Neural progenitor cell (in vitro differentiated cells): ENCODE results near the gene AOC2. TPM values are rescaled to one million over a fixed set of nuclear protein-coding genes. Genes with fewer than 3 reads are reported as not detected.

Source experiments
- DNase-seq: peaks from one replicate; pipeline ENCODE4 v3.0.0-alpha.2; 2016; ENCODE audit warnings: low spot score
- H2AFZ ChIP-seq: fragments of 200-600 bp; sonication (generic); replicated peaks from 2 replicates; pipeline ENCODE4 v1.6.1; 2016; ENCODE audit warnings: antibody characterized with exemption
- H3F3A ChIP-seq: fragments of 200-600 bp; sonication (generic); 2 replicates; pipeline ENCODE4 v1.6.1; 2016; ENCODE audit warnings: antibody characterized with exemption, low read depth
- H3K27ac ChIP-seq: fragments of 200-600 bp; sonication (generic); 2 replicates; pipeline ENCODE4 v1.5.1; 2016; ENCODE audit warnings: mild to moderate bottlenecking
- H3K27me3 ChIP-seq: fragments of 200-600 bp; sonication (generic); 2 replicates; pipeline ENCODE4 v1.6.1; 2016; ENCODE audit warnings: mild to moderate bottlenecking, moderate library complexity
- H3K36me3 ChIP-seq: fragments of 200-600 bp; sonication (generic); 2 replicates; pipeline ENCODE4 v1.5.1; 2016
- H3K4me1 ChIP-seq: fragments of 200-600 bp; sonication (generic); 2 replicates; pipeline ENCODE4 v1.6.1; 2016; ENCODE audit warnings: mixed run types
- H3K4me2 ChIP-seq: fragments of 200-600 bp; sonication (generic); 2 replicates; pipeline ENCODE4 v1.6.1; 2016
- H3K4me3 ChIP-seq: fragments of 200-600 bp; sonication (generic); 2 replicates; pipeline ENCODE4 v1.5.1; 2016
- H3K79me2 ChIP-seq: fragments of 200-600 bp; sonication (generic); 2 replicates; pipeline ENCODE4 v1.6.1; 2016; ENCODE audit warnings: low read depth
- H3K9ac ChIP-seq: fragments of 200-600 bp; sonication (generic); 2 replicates; pipeline ENCODE4 v1.6.1; 2016
- H3K9me3 ChIP-seq: fragments of 200-600 bp; sonication (generic); 2 replicates; pipeline ENCODE4 v1.5.1; 2016; ENCODE audit warnings: low read depth
- H4K20me1 ChIP-seq: fragments of 200-600 bp; sonication (generic); 2 replicates; pipeline ENCODE4 v1.6.1; 2016; ENCODE audit warnings: low read depth
- H3K27ac Mint-ChIP-seq: 3 replicates; pipeline ENCODE4 v1.8.0; 2021; ENCODE audit warnings: mixed read lengths
- H3K27me3 Mint-ChIP-seq: 2 replicates; pipeline ENCODE4 v1.8.0; 2022; ENCODE audit warnings: low read depth, mild to moderate bottlenecking, inconsistent platforms, moderate library complexity, mixed read lengths; ENCODE audit not compliant: insufficient read depth
- H3K36me3 Mint-ChIP-seq: 3 replicates; pipeline ENCODE4 v1.8.0; 2021; ENCODE audit warnings: mixed read lengths
- H3K4me1 Mint-ChIP-seq: 3 replicates; pipeline ENCODE4 v1.8.0; 2021; ENCODE audit warnings: mixed read lengths
- H3K4me3 Mint-ChIP-seq: 3 replicates; pipeline ENCODE4 v1.8.0; 2021; ENCODE audit warnings: mild to moderate bottlenecking, moderate library complexity, mixed read lengths
- H3K9me3 Mint-ChIP-seq: 3 replicates; pipeline ENCODE4 v1.8.0; 2020; ENCODE audit warnings: mixed read lengths
- CTCF ChIP-seq: fragments of 200-600 bp; sonication (generic); IDR thresholded peaks from 2 replicates; pipeline ENCODE4 v1.5.1; 2017; ENCODE audit warnings: antibody characterized with exemption, mild to moderate bottlenecking
- EZH2 ChIP-seq: fragments of 200-600 bp; sonication (generic); IDR thresholded peaks from 2 replicates; pipeline ENCODE4 v1.6.1; 2017; ENCODE audit warnings: antibody characterized with exemption, mild to moderate bottlenecking, moderate library complexity
- EZH2phosphoT487 ChIP-seq: fragments of 200-600 bp; sonication (generic); IDR thresholded peaks from 2 replicates; pipeline ENCODE4 v1.6.1; 2017; ENCODE audit warnings: antibody characterized with exemption
- total RNA-seq: library from RNA; depleted of rRNA; stranded (reverse); fragments of >200 nt; gene quantifications from 2 replicates; pipeline ENCODE4 v1.2.3, GENCODE V29; 2015; ENCODE audit warnings: low replicate concordance

Gene AOC2
- total RNA-seq, 1 donor from 2014 or later: 1.2 TPM

DNA sequence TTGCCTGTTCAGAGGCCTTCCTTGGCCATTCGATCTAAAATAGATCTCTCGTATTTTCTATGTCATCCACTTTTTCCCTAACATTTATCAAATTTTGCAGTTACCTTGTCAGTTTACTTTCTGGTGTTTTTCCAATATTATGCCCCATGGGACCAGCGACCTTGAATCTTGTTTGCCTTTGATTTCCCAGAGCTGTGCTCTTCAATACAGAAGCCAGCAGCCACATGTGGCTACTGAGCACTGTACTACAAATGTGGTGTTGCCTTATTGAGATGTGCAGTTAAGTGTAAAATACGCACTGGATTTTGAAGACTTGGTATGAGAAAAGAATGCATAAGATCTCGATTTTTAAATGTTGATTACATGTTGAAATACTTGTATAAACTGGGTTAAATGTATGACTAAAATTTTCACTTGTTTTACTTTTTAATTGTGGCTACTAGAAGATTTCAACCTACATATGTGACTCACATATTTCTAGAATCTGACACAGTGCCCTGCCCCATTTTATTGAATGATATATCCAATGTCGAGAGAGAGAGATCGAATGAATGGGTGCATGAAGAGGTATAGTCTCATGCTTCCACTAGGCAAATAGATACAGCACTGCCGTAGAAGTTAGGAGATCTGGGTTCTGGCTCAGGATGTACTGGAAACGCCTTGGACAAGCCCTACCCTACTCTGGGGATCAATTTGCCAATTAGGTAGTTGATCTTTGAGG lies 12.0 kb upstream of the AOC2 start:
- H3K9ac ChIP-seq: peak overlapping the region; percentile 92
- DNase-seq: no peak
- H3K27me3 ChIP-seq: peaks cover 16% of the 10 kb centered on the region
- TF ChIP-seq CTCF: no peak
- no peak for TF ChIP-seq EZH2phosphoT487
- TF ChIP-seq EZH2: no peak
- H3K79me2 ChIP-seq: peaks cover 41% of the 10 kb centered on the region
- H3K27ac Mint-ChIP-seq: peak overlapping the region; percentile 83
- peak overlapping the region; percentile 96 for H3K4me2 ChIP-seq
- peak overlapping the region; percentile 90 for H2AFZ ChIP-seq
- H3K36me3 Mint-ChIP-seq: peaks cover 5% of the 10 kb centered on the region
- H4K20me1 ChIP-seq: peaks cover 13% of the 10 kb centered on the region
- no peaks in the 10 kb centered on the region for H3K36me3 ChIP-seq
- no peaks in the 10 kb centered on the region for H3K9me3 Mint-ChIP-seq
- H3F3A ChIP-seq: peaks cover 13% of the 10 kb centered on the region
- peaks cover 11% of the 10 kb centered on the region for H3K4me1 ChIP-seq
- no peaks in the 10 kb centered on the region for H3K9me3 ChIP-seq
- H3K27me3 Mint-ChIP-seq: peaks cover 2% of the 10 kb centered on the region
- H3K4me3 ChIP-seq: peak overlapping the region; percentile 93
- peak overlapping the region; percentile 94 for H3K4me3 Mint-ChIP-seq
- H3K4me1 Mint-ChIP-seq: peaks cover 16% of the 10 kb centered on the region
- H3K27ac ChIP-seq: no peak overlapping the region

GRCh38 chr17:42832934-42833766 lies 11.2 kb upstream of the AOC2 start, which contains the start of gene PSME3:
Gene PSME3, plus strand, starts transcription at chr17:42833397. Its CDS starts 235 bp downstream, at chr17:42833632.
- Histone ChIP-seq H3K27me3 (peaks cover 8% of the 10 kb centered on the region), H3K27ac (peak within 1 kb of the TSS; percentile 78), H3K4me2 (peak within 1 kb of the TSS; percentile 96), H3K9ac (peak within 1 kb of the TSS; percentile 92), H3K4me1 (peaks cover 11% of the 10 kb centered on the region), H2AFZ (peak within 1 kb of the TSS; percentile 90), H3K79me2 (peaks cover 41% of the 10 kb centered on the region), H4K20me1 (peaks cover 13% of the 10 kb centered on the region), H3K36me3 (no peaks in the 10 kb centered on the region), H3F3A (peaks cover 13% of the 10 kb centered on the region), H3K4me3 (peak within 1 kb of the TSS; percentile 93), H3K9me3 (no peaks in the 10 kb centered on the region)
- no peaks in the 10 kb centered on the region for H3K9me3 Mint-ChIP-seq
- H3K27ac Mint-ChIP-seq: peak within 1 kb of the TSS; percentile 83
- peaks cover 2% of the 10 kb centered on the region for H3K27me3 Mint-ChIP-seq
- no peak for TF ChIP-seq CTCF
- no peak for TF ChIP-seq EZH2phosphoT487
- no peak for TF ChIP-seq EZH2
- H3K4me1 Mint-ChIP-seq: peaks cover 16% of the 10 kb centered on the region
- peak; percentile 93 for DNase-seq
- peaks cover 10% of the 10 kb centered on the region for H3K36me3 Mint-ChIP-seq
- peak within 1 kb of the TSS; percentile 94 for H3K4me3 Mint-ChIP-seq

DNA sequence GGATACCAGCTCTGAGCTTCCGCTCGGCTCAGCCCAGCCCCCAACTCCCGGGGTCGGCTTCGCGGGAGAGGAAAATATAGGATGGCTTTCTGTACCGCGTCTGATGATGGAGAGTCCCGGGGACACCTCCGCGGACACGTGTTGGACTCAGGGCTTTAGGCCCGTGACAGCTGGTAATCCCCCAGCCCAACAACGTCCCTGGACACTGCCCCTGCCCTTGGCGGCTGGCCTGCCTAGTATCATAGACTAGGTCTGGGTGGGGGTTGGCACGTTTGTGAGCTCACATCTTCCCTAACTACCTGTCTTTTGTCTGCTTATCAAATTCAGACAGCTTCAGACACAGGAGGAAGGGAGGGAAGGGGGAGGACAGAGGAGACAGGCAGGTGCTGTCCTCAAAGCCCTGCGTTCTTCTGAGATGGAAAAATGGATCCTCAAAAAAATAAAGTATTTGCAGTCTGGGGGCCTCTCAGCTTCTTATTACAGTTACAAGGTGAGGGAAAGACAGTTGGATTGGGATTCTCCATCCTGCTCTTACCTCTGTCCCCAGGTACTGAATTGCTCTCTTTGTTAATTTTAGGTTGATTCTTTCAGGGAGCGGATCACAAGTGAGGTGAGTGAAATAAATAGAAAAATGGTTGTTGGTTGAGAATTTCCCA lies 10.5 kb upstream of the AOC2 start:
- H3K4me3 Mint-ChIP-seq: peak overlapping the region; percentile 94
- TF ChIP-seq EZH2phosphoT487: no peak
- TF ChIP-seq EZH2: no peak
- TF ChIP-seq CTCF: no peak
- H2AFZ ChIP-seq: peak overlapping the region; percentile 90
- peak overlapping the region; percentile 53 for H3K27ac Mint-ChIP-seq
- H3K36me3 ChIP-seq: no peaks in the 10 kb centered on the region
- H3K4me1 Mint-ChIP-seq: peaks cover 16% of the 10 kb centered on the region
- peaks cover 41% of the 10 kb centered on the region for H3K79me2 ChIP-seq
- H3K27ac ChIP-seq: peak overlapping the region; percentile 78
- peak overlapping the region; percentile 92 for H3K9ac ChIP-seq
- H3K4me3 ChIP-seq: peak overlapping the region; percentile 93
- peaks cover under 1% of the 10 kb centered on the region for H3K27me3 ChIP-seq
- DNase-seq: peak; percentile 50
- H3K9me3 ChIP-seq: no peaks in the 10 kb centered on the region
- H3F3A ChIP-seq: peaks cover 13% of the 10 kb centered on the region
- peaks cover 13% of the 10 kb centered on the region for H3K36me3 Mint-ChIP-seq
- no peaks in the 10 kb centered on the region for H3K9me3 Mint-ChIP-seq
- peak overlapping the region; percentile 96 for H3K4me2 ChIP-seq
- peaks cover 13% of the 10 kb centered on the region for H4K20me1 ChIP-seq
- H3K27me3 Mint-ChIP-seq: peaks cover 2% of the 10 kb centered on the region
- H3K4me1 ChIP-seq: peaks cover 11% of the 10 kb centered on the region
